Glutamatergic neuron (in vitro differentiated cells): ENCODE measurements around the gene PRSS23. TPM values are rescaled to one million over a fixed set of nuclear protein-coding genes. Genes with fewer than 3 reads are reported as not detected.
A peak's percentile ranks its signal among the peaks of the same experiment; 100 is the strongest.

Experiments used
- DNase-seq: peaks from one replicate; pipeline ENCODE4 v3.0.0; 2022
- H3K27ac Mint-ChIP-seq: one replicate; pipeline ENCODE4 v1.8.0; 2020; ENCODE audit warnings: mild to moderate bottlenecking, mixed read lengths, inconsistent platforms; ENCODE audit not compliant: unreplicated experiment
- H3K27me3 Mint-ChIP-seq: one replicate; pipeline ENCODE4 v1.8.0; 2020; ENCODE audit warnings: mild to moderate bottlenecking, moderate library complexity, mixed read lengths, inconsistent platforms; ENCODE audit not compliant: unreplicated experiment
- H3K36me3 Mint-ChIP-seq: one replicate; pipeline ENCODE4 v1.8.0; 2020; ENCODE audit warnings: mild to moderate bottlenecking, mixed read lengths, inconsistent platforms; ENCODE audit not compliant: unreplicated experiment
- H3K4me1 Mint-ChIP-seq: one replicate; pipeline ENCODE4 v1.8.0; 2020; ENCODE audit warnings: mild to moderate bottlenecking, low read depth, mixed read lengths, inconsistent platforms; ENCODE audit not compliant: unreplicated experiment
- H3K4me3 Mint-ChIP-seq: one replicate; pipeline ENCODE4 v1.8.0; 2020; ENCODE audit warnings: mild to moderate bottlenecking, mixed read lengths, inconsistent platforms; ENCODE audit not compliant: unreplicated experiment
- H3K9me3 Mint-ChIP-seq: one replicate; pipeline ENCODE4 v1.8.0; 2020; ENCODE audit warnings: mild to moderate bottlenecking, moderate library complexity, mixed read lengths, inconsistent platforms; ENCODE audit not compliant: unreplicated experiment
- CTCF ChIP-seq: fragments of 200-600 bp; sonication (generic); IDR thresholded peaks from one replicate; pipeline ENCODE4 v1.5.0; 2021; ENCODE audit not compliant: partially characterized antibody, unreplicated experiment
- total RNA-seq: library from RNA; stranded (reverse); fragmentation: NEBNext Ultra II Directional; extraction: Animal tissue kit (Norgen Biotek cat#: 25700); gene quantifications from one replicate; pipeline ENCODE4 v1.2.1, GENCODE V29; 2021; ENCODE audit not compliant: unreplicated experiment

PRSS23 gene
- total RNA-seq, 1 donor from 2014 or later: 20.2 TPM

- Mint-ChIP-seq H3K4me3 (no peak overlapping the region), H3K27me3 (peaks cover 2% of the 10 kb centered on the region), H3K36me3 (no peaks in the 10 kb centered on the region), H3K27ac (no peak overlapping the region), H3K9me3 (peaks cover 2% of the 10 kb centered on the region), H3K4me1 (no peaks in the 10 kb centered on the region)
- no peak for TF ChIP-seq CTCF
- no peak for DNase-seq
These were observed 4.4 kb upstream of the PRSS23 start for GRCh38 chr11:86795949-86796348.

GRCh38 chr11:86797133-86797532 is 3.2 kb upstream of the PRSS23 start:
- DNase-seq: no peak
- Mint-ChIP-seq H3K4me1 (peaks cover 1% of the 10 kb centered on the region), H3K9me3 (peaks cover 2% of the 10 kb centered on the region), H3K4me3 (no peak overlapping the region), H3K27me3 (peaks cover 2% of the 10 kb centered on the region), H3K36me3 (no peaks in the 10 kb centered on the region), H3K27ac (no peak overlapping the region)
- no peak for TF ChIP-seq CTCF

GRCh38 chr11:86798988-86799387 is 1.4 kb upstream of the PRSS23 start:
- Mint-ChIP-seq H3K36me3 (no peaks in the 10 kb centered on the region), H3K27me3 (no peaks in the 10 kb centered on the region), H3K27ac (no peak overlapping the region), H3K4me1 (peaks cover 1% of the 10 kb centered on the region), H3K4me3 (peak overlapping the region; percentile 30), H3K9me3 (peaks cover 2% of the 10 kb centered on the region)
- TF ChIP-seq CTCF: no peak
- DNase-seq: no peak

GRCh38 chr11:86799680-86800075 is 664 bp upstream of the PRSS23 start:
- Mint-ChIP-seq H3K4me3 (peak overlapping the region; percentile 63), H3K9me3 (peaks cover 2% of the 10 kb centered on the region)

GRCh38 chr11:86800960-86801272 is 574 bp downstream of the PRSS23 start:
- Mint-ChIP-seq H3K27ac (peak overlapping the region; percentile 31), H3K4me3 (peak overlapping the region; percentile 82), H3K4me1 (peaks cover 1% of the 10 kb centered on the region), H3K27me3 (no peaks in the 10 kb centered on the region), H3K36me3 (no peaks in the 10 kb centered on the region), H3K9me3 (peaks cover 2% of the 10 kb centered on the region)
- no peak for TF ChIP-seq CTCF
- DNase-seq: no peak

More at GRCh38 chr11:86799680-86800075, 664 bp upstream of the PRSS23 start:
- Mint-ChIP-seq H3K4me1 (peaks cover 1% of the 10 kb centered on the region), H3K27me3 (no peaks in the 10 kb centered on the region), H3K27ac (peak overlapping the region; percentile 43), H3K36me3 (no peaks in the 10 kb centered on the region)
- no peak for DNase-seq
- TF ChIP-seq CTCF: no peak
